Activated gamma-delta T cell treated with anti-CD3 and anti-CD28 coated beads, Interleukin-2, amount 50 U/mL, for 16 hours (primary cell): ENCODE results near the gene MEGF10.

Source experiments
- DNase-seq: peaks from one replicate; pipeline ENCODE4 v3.0.0-alpha.2; 2020; ENCODE audit warnings: low read depth

MEGF10 gene

DNA sequence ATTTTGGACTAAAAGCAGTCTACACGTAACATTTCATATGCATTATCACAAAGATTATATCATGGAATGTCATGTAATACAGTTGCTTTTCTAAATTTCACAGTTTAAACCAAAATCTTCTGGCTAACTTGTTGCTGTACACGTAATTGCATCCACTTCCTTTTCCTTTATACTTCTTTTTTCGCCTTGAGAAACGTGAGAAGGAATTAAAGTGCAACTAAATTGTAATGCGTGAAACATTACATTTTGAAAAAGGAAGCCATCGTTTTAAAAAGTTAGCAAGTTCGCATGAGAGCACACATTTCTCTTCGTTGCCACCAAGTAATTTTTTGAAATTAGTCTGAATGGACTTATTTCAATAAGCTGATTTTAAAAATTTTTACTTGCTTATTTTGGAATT lies 80.0 kb downstream of the MEGF10 start:
- no peak for DNase-seq

DNA sequence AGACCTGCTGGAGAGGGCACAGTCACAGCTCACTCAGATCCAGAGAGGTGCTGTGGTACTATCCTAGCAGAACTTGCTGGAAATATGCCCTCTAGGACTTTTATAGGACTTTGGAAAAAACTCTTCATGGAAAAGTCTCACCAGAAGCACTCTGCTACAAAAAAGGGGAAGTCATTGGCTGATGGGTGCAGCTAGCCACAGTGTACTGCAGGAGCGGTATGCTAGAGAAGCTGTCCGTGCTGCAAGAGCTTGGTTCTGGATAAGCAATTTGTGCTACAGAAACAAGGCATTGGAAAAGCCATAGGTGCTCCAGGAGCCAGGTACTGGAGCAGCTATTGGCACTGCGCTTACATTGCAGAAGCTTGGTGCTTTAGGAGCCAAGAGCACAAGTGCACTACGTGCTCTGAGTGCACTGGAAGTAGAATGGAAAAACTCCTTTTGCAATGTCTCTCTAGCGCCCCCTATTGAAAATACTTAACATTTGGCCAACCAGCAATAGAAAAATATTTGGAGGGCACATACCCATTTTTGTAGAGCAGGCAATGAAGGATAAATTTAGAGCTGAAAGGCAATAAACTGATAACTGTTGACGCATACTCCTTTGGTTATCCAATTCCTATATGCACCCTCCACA lies 83.4 kb downstream of the MEGF10 start:
- DNase-seq, result no peak

DNA sequence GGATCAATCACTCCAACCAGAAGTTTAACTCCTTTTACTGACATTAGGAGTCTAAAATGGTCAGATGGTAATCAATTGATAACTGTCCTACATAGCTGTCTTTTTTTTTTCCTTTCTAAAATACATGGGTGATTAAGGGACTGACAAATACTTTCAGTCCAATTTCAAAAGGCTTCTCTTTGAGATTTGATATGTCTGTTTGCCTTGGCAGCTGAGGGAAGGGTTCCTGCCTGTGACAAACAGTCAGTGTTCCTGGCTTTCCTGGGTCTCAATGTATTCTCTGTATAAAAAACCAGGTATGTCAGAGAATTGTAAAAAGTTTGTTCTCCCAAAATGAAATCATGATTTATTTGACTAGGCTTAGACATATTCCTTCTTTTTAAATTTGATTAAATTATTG lies 84.5 kb downstream of the MEGF10 start:
- DNase-seq, result no peak

DNA sequence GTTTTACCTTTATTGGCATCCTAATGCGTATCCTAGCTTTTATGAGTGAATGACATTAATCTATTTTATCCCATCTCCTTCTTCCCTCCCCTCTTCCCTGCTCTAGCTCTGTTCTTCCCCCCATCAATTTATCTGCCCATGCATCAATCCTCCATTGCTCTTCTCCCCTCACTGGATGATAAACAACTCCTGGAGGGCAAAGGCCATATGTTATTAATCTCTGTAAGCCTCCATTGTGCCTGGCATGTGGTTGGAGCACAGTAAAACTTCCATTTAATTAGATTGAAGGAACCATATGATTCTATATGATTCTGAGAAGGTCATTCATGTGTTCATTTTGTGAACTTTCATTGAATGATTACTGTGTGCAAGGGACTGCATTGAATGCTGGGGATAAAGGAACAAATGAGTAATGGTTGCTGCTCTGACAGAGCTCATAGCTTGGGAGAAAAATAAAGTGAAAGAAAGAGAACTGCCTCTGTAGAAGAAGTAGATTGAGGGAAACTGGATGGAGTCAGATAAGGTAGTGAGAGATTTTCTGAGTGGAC lies 85.0 kb downstream of the MEGF10 start:
- no peak for DNase-seq

DNA sequence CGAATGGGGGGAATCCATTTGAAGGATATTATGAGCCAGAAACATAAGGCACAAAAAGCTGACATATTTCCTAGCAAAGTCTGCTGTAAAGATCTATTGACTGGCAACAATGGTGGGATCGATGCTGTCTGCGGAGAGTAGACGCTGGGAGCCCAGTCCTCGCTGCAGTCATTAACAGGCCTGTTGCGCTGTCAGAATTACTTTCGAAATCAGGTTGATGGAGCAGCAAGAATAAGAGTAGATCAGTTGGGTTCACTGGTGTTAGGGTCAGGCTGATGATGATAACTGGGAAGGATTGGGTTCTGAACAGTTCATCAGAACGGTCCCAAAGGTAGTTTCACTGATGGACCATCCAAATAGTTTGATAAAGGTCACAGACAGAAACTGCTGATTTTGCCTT lies 87.1 kb downstream of the MEGF10 start:
- no peak for DNase-seq

DNA sequence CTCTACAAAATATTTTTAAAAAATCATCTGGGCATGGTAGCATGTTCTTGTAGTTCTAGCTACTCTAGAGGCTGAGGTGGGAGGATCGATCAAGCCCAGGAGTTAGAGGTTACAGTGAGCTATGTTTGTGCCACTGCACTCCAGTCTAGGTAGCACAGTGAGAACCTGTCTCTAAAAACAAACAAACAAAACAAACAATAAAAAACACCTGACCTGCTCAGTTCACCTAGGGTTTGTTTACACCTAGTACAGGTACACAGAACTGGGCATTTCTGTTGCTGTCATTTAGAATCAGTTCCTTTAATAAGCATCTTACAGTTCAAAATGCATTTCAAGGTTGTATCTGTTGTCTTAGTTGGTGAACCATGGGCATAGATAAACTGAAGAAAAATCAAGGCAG lies 95.3 kb downstream of the MEGF10 start:
- no peak for DNase-seq

DNA sequence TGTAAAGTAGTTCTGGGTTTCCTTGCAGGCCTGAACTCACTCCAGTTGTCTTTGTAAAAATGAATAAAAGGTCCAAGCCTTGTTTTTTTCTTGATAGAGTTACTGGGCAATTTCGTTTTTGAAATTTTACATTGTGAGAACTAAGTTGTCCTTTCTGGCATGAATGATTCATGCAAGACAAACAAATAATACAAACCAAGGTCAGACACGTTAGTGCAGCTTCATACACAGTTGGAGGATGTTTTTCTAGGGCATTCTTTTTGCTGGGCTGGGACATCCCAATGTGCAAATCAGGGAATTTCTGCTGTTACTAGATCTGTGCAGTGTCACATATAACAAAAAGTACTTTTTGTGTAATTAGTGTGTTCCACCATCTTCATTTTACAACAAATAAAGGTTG lies 96.0 kb downstream of the MEGF10 start:
- DNase-seq, result no peak

DNA sequence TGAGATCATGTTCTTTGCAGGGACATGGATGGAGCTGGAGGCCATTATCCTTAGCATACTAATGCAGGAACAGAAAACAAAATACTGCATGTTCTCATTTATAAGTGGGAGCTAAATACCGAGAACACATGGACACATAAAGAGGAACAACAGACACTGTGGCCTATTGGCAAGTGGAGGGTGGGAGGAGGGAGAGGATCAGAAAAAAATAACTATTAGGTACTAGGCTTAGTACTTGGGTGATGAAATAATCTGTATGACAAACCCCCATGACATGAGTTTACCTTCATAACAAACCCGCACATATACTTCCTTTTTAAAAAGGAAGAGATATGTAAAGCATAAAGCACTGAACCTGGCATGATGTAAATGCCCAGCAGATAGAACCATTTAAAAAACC lies 99.0 kb downstream of the MEGF10 start:
- DNase-seq, result no peak

DNA sequence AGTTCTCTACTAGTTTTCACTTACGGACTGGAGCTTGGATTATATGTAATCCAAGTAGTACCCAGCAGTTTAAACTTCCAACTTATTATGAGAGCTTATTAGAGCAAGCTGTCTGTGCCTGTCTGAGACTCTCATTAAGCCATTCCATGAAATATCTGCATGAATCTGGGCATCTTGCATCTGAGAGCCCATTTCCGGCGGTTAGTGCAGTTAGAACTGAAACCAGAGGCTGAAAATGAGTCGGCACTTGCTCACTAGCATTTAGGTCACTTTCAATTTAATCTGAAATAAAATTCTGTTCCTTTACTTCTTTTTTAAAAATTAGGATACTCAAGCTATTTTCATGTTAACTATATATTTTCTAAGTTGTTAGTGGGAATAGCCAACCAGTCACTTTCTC lies 102.2 kb downstream of the MEGF10 start:
- DNase-seq, result no peak

DNA sequence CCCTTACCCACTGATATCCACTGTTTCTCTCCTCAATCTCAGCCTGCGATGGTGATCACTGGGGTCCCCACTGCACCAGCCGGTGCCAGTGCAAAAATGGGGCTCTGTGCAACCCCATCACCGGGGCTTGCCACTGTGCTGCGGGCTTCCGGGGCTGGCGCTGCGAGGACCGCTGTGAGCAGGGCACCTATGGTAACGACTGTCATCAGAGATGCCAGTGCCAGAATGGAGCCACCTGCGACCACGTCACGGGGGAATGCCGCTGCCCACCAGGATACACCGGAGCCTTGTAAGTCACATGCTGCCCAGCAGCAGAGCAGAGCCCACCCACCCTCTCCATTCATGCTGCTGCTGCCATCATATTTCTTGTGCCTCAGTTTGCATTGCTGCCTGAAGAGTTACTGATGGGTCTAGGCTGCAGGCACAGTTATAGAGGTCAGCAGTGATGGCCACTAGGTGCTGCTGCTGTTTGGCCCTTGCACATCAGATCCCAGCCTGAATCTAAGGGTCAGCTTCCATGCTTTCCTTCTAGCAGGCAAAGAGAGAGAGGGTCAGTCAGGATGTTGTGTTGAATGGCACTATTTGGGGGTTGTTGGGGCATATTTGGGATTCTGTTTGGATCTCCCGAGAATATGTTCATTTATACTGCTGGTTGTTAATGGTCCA lies 106.0 kb downstream of the MEGF10 start:
- DNase-seq, result no peak

DNA sequence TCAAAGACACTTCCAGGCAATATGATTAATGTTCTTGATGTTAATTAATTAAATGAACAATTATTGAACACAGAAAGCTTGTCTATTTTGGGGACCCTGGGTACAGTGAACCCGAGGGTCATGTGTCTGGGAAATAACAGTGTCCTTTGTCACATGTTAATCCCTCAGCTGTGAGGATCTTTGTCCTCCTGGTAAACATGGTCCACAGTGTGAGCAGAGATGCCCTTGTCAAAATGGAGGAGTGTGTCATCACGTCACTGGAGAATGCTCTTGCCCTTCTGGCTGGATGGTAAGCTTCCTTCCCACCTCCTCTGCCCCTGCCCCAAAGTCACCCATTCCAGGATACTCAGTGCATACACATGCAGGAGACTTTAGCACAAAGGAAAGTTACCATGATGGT lies 107.9 kb downstream of the MEGF10 start:
- no peak for DNase-seq

DNA sequence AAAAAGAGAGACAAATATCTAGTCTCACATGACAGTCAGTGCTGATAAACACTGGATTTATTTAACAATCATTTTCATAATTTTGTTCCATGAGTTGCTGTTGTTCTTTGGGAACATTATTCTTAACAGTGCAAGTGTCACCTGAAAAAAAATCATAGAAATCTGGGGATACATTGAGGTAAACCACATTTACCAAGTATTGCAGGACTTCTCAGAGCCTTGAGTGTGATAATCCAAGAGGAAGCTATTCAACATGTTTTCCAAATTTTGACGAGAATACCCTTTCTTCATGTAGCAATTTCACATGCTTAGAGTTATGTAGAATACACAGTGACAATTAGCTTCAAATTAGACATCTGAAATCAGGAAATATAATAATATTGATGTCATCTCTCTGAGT lies 108.5 kb downstream of the MEGF10 start:
- no peak for DNase-seq

DNA sequence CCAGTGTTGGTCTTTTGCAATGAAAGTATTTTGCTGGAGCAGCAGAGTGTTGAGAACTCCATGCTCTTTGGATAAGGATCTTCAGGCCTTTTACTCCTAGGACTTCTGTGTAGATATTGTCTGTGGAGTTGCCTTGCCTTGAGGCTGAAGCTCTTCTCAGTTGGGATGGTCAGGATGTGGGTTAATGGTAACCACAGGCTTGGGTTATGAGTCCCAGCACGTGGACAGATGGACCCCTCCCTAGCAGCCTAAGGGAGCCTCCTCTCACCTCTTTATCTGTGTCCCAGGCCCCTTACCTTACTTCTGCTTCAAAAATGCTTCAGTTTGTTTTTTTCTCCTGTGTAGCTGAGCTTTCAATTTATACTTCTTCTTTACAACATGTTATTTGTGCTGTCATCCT lies 109.9 kb downstream of the MEGF10 start:
- no peak for DNase-seq

DNA sequence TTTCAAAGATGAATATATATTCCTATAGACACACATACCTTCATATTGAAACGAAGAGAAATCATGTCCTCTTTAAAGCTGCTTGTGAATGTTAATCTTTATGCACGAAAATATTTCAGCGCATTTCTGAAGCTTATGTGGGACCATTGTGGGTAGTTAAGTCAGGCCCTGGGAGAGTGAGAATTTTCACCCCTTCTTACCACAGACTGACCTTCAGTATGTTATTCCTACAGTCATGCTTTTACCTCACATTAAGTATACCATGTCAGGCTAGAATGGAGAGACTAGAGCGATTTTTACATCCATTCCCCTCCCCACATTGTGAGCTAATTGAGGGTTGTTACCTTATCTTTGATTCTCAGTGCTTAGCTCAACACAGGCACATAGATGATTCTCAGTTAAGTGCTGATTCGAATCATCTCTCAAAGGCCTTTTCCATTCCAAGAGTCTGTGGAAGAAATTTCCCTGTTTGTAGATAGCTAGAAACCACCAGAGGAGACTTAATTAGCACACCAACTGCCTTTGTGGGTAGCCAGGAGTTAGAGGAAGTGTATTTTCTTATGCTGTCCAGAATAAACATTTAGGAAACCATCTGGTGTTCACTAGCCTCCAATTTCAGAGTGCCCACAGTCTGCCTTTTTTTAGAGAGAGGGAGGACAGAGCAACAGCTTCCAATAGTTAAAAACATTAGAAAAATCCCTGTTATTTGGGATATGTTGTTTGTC lies 110.5 kb downstream of the MEGF10 start:
- DNase-seq, result no peak

DNA sequence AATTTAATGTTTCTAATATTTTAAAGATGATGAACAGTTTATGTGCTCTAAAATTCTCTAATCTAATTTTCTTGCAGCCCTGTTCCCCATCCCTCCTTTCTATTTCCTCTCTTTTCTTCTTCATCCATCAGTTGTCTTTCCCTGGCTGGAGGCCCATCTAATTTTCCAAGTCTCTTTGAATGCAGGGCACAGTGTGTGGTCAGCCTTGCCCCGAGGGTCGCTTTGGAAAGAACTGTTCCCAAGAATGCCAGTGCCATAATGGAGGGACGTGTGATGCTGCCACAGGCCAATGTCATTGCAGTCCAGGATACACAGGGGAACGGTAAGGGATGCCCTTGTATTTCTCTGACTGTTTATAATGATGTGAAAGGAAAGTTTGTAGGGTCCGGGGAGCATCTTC lies 111.8 kb downstream of the MEGF10 start:
- no peak for DNase-seq

DNA sequence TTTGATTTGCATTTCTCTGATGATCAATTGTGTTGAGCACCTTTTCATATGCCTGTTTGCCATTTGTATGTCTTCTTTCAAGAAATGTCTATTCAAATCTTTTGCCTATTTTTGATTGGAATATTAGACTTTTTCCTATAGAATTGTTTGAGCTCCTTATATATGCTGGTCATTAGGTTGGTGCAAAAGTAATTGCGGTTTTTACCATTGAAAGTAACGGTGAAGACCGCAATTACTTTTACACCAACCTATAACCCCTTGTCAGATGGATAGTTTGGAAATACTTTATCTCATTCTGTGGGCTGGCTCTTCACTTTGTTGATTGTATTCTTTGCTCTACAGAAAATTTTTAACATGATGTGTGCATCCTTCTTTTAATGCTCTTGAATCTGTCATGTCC lies 113.6 kb downstream of the MEGF10 start:
- no peak for DNase-seq

DNA sequence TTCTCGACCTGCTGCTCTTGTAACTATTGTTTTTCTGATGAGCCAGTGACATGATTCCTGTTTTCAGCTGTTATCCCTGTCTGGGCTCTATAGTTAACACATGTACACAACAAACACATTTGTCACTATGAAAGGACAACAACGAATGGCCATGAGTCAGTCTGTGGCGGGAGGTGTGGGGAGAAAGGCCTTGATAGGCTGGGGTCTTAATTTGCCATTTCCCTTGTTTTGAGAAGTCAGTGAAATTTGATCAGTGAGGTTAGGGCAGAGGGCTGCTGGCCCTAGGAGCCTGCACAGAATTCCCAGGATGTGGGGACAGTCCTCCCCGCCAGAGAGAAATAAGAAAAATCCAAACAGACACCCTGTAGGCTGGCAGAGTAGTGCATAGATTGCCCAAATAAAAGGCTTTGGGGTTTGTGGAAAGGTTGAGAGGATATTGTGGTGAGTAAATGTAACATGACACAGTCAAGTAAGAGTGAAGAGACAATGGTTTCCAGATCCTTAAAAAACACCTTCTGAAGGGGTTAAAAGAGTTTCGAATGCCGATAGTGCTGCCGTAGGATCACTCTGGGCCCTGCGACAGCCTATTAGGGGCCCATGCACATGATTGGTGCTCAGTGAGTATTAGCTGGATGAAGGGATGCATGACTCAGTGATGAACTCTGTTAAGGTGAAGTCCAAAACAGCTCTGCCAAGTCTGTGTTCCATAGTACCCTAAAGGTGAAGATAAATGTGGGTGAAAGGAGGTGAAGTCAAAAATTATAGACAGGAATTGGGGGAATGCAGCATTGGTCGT lies 115.9 kb downstream of the MEGF10 start:
- no peak for DNase-seq

DNA sequence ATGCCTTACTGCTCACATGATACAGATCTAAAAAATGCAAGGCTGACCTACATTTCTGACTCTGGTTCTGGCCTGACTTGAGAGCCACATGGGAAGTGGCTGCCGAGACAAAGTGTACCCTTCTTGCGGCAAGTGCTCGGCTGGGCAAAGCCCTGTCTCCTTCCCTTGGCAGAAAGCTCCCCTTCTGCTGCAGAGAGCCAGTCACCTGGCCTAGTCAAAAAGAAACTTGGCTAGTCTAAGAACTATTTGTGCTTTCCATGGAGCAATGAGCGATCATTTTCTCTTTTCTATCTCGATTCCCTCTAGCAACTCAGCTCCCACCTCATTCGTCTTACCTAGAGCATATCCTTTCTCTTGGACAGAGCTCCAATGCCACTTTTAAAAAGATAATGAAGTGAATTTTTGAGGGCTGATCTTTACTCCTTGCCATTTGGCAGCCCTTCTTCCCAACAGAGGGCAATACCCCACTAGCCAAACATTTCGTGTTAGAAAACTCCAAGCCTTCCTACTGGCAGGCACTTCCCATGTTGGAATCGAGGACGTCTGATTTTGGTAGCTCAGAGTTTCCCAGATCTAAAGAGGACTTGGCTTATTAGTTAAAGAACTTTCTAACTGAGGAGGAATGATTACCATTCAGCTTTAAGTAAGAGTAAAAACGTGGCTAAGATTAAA lies 118.8 kb downstream of the MEGF10 start:
- DNase-seq, result no peak

DNA sequence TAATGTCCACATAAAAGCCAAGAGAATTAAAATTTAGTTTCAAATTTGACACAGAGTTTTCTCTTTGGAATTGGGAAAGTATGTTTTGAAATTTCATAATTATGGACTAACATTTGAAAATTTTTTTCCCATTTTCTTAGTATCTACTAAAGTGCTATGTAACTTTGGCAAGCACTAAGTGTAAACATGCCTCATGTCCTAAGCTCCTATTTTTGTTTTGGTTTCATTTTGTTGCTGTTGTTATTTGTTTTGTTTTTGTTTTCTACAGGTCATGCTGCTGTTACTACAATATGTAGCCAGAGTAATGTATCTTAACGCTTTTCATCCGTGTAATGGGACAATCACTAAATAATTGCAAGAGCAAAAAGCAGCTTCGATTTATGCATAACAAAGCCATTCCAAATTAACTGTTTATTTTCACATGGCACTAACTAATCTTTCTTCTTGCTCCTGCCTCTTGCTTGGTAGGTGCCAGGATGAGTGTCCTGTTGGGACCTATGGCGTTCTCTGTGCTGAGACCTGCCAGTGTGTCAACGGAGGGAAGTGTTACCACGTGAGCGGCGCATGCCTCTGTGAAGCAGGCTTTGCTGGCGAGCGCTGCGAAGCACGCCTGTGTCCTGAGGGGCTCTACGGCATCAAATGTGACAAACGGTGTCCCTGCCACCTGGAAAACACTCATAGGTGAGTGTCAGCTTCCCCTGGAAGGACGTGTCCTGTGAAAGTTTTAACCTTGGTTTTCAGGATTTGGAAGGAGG lies 119.5 kb downstream of the MEGF10 start:
- no peak for DNase-seq

DNA sequence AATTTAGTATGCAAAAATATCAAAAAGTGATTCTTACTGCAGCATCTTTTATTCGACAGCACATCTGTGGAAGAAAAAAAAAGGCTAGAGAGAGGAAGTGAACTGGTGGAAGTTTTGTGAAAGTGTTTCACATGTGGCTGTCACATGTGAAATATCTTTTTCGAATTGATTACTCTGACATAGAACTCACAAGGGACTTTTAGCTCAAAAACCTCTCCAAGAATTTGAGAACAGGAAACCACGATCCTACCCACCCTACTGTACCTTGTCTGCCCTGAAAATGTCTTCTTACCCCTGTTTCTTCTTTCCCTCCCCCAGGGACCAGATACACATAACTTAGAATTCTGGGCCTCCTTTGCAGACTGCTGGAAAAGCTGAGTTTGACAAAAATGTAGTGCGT lies 120.4 kb downstream of the MEGF10 start:
- DNase-seq, result no peak

DNA sequence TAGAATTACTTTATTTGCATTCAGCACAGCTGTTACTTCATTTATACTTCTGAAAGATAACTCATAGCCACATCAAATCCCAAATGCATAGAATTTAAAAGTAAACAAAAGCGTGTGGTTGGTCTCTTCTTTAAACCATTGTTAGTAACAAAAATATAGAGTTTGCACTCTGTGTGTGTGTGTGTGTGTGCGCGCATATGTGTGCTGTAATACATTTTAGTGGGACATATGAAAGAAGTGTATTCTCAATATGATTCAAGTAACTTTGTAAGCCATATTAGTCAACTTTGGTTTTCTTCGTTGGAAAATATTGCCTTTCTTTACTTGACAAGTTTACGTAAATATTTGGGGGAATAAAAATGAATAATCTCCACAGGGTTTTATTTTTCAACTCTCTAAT lies 120.8 kb downstream of the MEGF10 start:
- DNase-seq, result no peak
